Posterior vena cava (tissue), 2 donors: ENCODE measurements around the gene SRGN. TPM values are rescaled to one million over a fixed set of nuclear protein-coding genes. Genes with fewer than 3 reads are reported as not detected.
A peak's percentile ranks its signal among the peaks of the same experiment; 100 is the strongest.
"Not testable (repeated sequence)": the region's sequence is repeated elsewhere in the genome, so short reads cannot be mapped to it uniquely, and the experiment has no call there.

ENCODE experiments used
- DNase-seq: peaks from one replicate; pipeline ENCODE4 v3.0.0-alpha.2; 2020; ENCODE audit warnings: low spot score
- intact Hi-C, 2 donors: fragments of 100-400 bp; cut with DNase I; formaldehyde crosslinking; loops; one replicate each; pipeline versions ENCODE4 v1.14.1 to v1.14.2; 2022 to 2023
- total RNA-seq, 2 donors: library from RNA; stranded (reverse); fragmentation: NEBNext Ultra II Directional; extraction: Animal tissue kit (Norgen Biotek cat#: 25700); gene quantifications; one replicate each; pipeline ENCODE4 v1.2.1, GENCODE V29; 2021
- donor health status: DM: yes; HTN: yes; CAD: no.
- donor health status: DM: yes; HTN: yes; CAD: no.

SRGN gene
- total RNA-seq, 2 donors from 2014 or later, result 138 to 144 TPM

DNA sequence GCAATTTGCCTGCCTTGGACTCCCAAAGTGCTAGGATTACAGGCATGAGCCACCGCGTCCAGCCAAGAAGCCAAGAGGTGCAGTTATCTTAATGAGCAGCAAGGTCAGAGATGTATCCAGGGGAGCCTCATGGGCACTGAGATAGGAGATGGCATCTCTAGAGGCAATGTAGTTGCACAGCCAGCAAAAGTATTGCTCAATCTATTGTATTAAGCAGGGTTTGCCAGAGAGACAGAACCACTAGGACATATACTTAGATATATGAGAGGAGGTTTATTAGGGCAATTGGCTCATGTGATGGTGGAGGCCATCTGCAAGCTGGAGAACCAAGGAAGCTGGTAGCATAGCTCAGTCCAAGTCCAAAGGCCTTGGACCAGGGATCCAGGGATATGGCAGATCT, 19.8 kb downstream of the SRGN start:
- DNase-seq, result no peak
- intact Hi-C loops, result no loop called here

DNA sequence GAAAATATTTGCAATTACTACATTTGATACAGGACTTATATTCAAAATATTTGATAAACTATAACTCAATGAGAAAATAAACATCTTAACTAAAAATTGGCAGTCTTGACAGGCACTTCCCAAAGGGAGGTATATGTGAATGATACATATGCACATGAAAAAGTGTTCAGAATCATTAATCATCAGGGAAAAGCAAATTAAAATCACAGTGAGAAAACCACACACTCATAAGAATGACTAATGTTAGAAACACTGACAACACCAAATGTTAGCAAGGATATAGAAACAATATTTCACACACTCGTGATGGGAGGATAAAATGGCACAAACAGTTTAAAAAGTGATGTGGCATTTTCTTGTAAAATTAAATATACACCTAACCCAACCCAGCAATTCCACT, 32.0 kb downstream of the SRGN start:
- intact Hi-C loops, result no loop called here
- DNase-seq, result no peak

- intact Hi-C loops, result no loop called here
- no peak for DNase-seq
Measured at GRCh38 chr10:69123306-69123746, 35.4 kb downstream of the SRGN start.

GRCh38 chr10:69123747-69124562, 36.1 kb downstream of the SRGN start, which contains the start of gene VPS26A:
TSS of gene VPS26A (plus strand) at chr10:69124178. CDS start at chr10:69124278, 100 bp downstream.
- intact Hi-C loops, result no loop called here
- peak; percentile 100 for DNase-seq

DNA sequence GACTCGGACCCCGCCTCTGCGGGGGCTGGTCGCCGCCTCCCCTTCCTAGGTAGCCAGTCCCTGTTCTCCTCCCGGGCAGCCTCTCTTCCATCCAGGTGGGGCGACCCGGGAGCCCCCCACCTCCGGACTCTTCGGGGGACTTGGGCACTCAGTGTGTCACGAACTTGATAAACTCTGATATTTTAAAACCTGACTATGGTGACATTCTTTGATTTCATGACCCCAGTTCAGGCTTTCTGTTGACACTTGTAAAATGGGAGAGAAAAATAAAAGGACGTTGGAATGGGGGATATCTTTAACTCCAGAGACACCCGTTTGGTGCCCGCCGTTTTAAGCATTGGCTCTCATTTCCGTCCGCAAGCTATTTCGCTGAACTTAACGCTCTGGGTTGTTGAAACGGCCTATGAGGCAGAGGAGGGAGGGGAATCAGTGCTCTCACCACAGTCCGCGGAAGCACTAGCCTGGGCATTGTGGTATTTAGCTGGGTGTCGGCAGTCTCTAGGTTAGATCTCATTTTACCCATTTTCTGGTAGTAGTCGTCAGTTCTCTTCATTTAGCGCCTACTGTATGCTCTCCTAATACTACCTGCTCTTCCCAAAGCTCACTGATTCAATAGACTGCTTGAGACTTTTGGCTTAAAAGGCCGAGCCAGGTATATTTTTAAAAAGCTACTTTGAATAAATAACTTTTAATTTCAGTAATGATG, 36.8 kb downstream of the SRGN start:
- intact Hi-C loops, result no loop called here

DNA sequence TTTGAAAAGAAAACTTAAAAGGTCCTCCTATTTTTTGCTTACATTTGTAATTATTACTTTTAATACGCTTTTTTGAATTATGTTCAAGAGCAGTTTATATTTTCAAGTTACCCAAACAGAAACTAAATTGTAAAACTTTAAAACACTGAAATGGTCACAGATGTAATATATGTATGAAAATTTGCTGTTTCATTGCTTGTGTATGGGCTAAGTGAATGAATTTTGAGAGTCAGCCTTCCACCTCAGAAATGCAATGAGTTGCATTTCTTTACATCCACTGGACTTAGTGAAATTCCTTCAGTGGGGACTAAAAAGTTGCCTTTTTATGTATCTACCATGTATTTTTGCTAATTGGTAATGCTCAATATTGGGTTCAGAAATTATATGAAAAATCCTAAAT, 37.7 kb downstream of the SRGN start:
- intact Hi-C loops, result no loop called here
- DNase-seq, result no peak

More for the DNA sequence above, 36.8 kb downstream of the SRGN start:
- DNase-seq, result peak; percentile 85

DNA sequence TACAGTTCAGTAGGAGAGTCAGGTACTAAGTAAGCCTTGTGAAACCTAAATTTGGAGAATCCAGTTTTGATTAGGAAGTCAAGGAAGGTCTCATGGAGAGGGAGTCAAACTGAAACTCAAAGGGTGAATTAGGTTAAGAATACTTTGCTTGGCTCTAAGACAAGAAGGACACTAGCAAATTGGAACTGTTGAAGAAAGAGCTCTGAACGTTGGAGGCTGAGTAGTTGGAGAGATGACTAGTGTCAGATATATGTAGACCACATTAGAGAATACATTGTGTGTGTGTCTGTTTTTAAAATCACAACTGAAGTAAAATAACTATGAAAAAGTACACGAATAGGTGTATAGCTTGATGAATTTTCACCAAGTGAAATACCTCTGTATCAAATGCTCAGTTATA, 42.3 kb downstream of the SRGN start:
- intact Hi-C loops, result no loop called here
- no peak for DNase-seq

- intact Hi-C loops, result loop anchor here in 1 of 2 donors (10.0 kb wide), 1 partner anchor 225 kb away; no protein-coding TSS in a partner anchor
- no peak for DNase-seq
Measured at GRCh38 chr10:69139961-69140360, 52.1 kb downstream of the SRGN start.

DNA sequence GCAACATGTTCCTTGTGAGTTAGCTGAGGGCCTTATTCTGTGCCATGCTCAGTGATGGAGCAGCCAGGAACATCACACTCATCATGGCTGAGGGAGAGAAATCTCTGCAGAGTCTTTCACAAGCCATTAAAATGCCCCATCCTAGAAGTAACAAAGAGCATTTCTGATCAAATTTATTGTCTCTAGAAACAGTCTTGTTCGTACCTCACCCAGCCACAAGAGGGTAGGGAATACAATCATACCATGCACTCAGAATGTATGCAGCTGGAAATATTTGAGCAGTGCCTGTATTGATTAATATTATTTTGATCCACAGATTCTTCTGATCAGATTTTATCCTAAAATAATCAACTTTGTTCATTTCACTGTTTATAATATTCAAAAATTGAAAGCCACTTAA, 53.4 kb downstream of the SRGN start:
- intact Hi-C loops, result loop anchor here in 1 of 2 donors (10.0 kb wide), 1 partner anchor 223 kb away; no protein-coding TSS in a partner anchor
- DNase-seq, result no peak

GRCh38 chr10:69142074-69142473, 54.2 kb downstream of the SRGN start:
- intact Hi-C loops, result loop anchor here in 1 of 2 donors (10.0 kb wide), 1 partner anchor 223 kb away; no protein-coding TSS in a partner anchor
- not testable (repeated sequence) for DNase-seq

DNA sequence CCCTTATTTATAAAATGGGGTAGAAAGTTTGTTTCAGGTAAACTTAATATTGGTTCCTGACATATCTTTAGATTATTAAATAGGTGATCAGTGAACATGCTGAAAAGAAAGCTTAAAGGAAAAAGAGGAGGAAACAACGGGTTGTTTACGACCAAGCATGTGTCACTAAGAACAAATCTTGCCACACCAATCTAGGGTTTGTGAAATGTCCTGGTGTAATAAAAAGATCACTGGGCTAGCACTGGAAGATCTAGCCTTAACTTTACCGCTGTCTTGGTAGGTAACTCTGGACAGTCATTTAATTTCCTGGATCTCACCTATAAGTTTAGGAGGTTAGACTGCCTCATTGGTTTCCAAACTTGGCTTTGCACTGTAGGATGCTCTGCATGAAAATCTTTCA, 55.1 kb downstream of the SRGN start:
- intact Hi-C loops, result loop anchor here in 1 of 2 donors (10.0 kb wide), 1 partner anchor 222 kb away; no protein-coding TSS in a partner anchor

GRCh38 chr10:69145329-69145728, 57.4 kb downstream of the SRGN start:
- intact Hi-C loops, result loop anchor here in 1 of 2 donors (10.0 kb wide), 1 partner anchor 219 kb away; no protein-coding TSS in a partner anchor

More for the DNA sequence above, 55.1 kb downstream of the SRGN start:
- no peak for DNase-seq

GRCh38 chr10:69145864-69146263, 58.0 kb downstream of the SRGN start:
- no peak for DNase-seq
- intact Hi-C loops, result loop anchor here in 1 of 2 donors (10.0 kb wide), 1 partner anchor 219 kb away; no protein-coding TSS in a partner anchor

More at GRCh38 chr10:69145329-69145728, 57.4 kb downstream of the SRGN start:
- DNase-seq, result no peak

- intact Hi-C loops, result loop anchor here in 1 of 2 donors (10.0 kb wide), 1 partner anchor 218 kb away; no protein-coding TSS in a partner anchor
- DNase-seq, result no peak
Measured at GRCh38 chr10:69146759-69147158, 58.9 kb downstream of the SRGN start.

DNA sequence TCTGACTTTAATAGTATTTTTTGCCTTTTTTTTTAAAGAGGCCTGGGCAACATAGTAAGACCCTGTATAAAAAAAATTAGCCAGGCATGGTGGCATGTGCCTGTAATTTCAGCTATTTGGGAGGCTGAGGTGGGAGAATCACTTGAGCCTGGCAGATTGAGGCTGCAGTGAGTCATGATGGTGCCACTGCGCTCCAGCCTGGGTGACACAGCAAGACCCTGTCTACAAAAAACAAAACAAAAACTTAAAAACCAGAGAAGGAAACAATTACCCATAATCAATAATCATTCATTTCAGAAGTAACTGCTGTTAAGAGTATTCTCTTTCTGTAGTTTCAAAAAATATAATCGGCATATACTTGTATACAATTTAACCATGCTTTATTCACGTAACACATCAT, 64.1 kb downstream of the SRGN start:
- no peak for DNase-seq
- intact Hi-C loops, result no loop called here

- no peak for DNase-seq
- intact Hi-C loops, result no loop called here
Measured at GRCh38 chr10:69153227-69153626, 65.3 kb downstream of the SRGN start.
